ENCODE results near the gene ARPC5. TPM values are rescaled to one million over a fixed set of nuclear protein-coding genes. Genes with fewer than 3 reads are reported as not detected.
A peak's percentile ranks its signal among the peaks of the same experiment; 100 is the strongest.

The ARPC5 gene
- polyA plus RNA-seq, 1 experiment: 293 TPM

DNA sequence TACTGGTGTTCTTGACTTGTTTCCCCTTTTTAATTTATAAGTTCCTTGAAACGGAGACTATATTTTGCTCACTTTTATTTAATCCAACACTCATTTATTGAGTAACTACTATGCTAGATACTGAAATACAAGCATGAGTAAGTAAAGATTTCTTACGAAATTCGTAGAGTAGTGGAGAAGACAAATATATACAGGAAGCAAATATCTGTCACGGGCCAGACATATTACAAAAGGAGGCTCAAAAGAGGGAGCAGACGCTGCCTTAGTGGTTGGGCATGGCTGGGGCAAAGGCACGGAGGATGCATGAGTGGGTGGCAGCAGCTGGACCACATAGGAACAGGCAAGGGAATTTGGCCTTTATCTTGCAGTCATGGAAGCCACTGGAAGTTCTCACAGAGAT lies 52.1 kb downstream of the ARPC5 start:
- CTCF ChIA-PET: no interaction called here
- no peak for DNase-seq (ENCODE audit: low read depth, low spot score)

DNA sequence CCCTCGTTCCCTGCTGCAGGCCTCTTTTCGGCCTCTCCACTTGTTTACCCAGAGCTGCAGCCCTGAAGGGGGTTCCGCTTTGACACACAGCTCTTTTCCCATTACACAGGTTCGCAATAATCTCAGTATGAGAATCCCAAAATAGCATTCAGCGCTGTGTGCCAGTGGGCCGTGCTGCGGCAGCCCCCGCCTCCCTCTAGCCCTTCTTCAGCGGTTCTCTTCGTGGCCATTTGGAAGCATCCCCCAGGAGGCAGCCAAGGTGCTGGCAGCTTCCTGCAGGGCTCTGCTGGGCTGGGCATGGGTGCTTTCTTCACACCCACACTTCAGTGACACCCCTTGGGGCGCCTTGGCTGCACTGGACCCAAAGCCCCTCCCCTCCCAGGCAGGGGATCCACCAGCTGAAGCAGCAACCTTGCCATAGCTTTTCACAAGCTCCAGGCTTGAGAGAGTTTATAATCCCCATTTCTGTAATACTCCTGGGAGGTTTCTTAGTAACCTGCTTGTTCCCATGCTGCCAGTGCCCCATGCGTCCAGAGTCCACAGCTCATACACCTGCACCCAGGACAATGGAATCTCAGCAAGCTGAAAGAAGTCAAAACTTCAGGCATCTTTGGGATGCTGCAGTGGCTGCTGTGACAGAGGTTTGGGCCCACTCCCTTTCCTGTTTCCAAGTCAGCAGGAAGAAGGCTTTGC lies 53.4 kb downstream of the ARPC5 start:
- TF ChIP-seq, protein P1, sequence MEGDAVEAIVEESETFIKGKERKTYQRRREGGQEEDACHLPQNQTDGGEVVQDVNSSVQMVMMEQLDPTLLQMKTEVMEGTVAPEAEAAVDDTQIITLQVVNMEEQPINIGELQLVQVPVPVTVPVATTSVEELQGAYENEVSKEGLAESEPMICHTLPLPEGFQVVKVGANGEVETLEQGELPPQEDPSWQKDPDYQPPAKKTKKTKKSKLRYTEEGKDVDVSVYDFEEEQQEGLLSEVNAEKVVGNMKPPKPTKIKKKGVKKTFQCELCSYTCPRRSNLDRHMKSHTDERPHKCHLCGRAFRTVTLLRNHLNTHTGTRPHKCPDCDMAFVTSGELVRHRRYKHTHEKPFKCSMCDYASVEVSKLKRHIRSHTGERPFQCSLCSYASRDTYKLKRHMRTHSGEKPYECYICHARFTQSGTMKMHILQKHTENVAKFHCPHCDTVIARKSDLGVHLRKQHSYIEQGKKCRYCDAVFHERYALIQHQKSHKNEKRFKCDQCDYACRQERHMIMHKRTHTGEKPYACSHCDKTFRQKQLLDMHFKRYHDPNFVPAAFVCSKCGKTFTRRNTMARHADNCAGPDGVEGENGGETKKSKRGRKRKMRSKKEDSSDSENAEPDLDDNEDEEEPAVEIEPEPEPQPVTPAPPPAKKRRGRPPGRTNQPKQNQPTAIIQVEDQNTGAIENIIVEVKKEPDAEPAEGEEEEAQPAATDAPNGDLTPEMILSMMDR (IDR thresholded peaks at IDR 0.05; ENCODE audit: low read depth, low read length): no peak
- no peak for DNase-seq (ENCODE audit: low read depth, low spot score)
- no peaks in the 10 kb centered on the region for H3K27me3 ChIP-seq (ENCODE audit: control insufficient read depth, insufficient read depth, low read length)
- peaks cover 3% of the 10 kb centered on the region; the same call in 1 of the 2 replicates for H3K9me3 ChIP-seq (ENCODE audit: control insufficient read depth, insufficient read depth, low read length)
- H3K4me3 ChIP-seq (ENCODE audit: low read depth, low read length): no peak overlapping the region
- ChIA-PET CTCF (no interaction called here), POLR2A (no interaction called here)
- H3K27ac ChIP-seq (ENCODE audit: low read depth, low read length): no peak overlapping the region

More for the DNA sequence above, 52.1 kb downstream of the ARPC5 start:
- POLR2A ChIA-PET: no interaction called here
- TF ChIP-seq, protein P1 (IDR thresholded peaks at IDR 0.05; ENCODE audit: low read depth, low read length): no peak
- Histone ChIP-seq H3K27ac (ENCODE audit: low read depth, low read length) (no peak overlapping the region), H3K27me3 (ENCODE audit: control insufficient read depth, insufficient read depth, low read length) (no peaks in the 10 kb centered on the region), H3K4me3 (ENCODE audit: low read depth, low read length) (no peak overlapping the region), H3K9me3 (ENCODE audit: control insufficient read depth, insufficient read depth, low read length) (peaks cover 3% of the 10 kb centered on the region; the same call in 1 of the 2 replicates)

DNA sequence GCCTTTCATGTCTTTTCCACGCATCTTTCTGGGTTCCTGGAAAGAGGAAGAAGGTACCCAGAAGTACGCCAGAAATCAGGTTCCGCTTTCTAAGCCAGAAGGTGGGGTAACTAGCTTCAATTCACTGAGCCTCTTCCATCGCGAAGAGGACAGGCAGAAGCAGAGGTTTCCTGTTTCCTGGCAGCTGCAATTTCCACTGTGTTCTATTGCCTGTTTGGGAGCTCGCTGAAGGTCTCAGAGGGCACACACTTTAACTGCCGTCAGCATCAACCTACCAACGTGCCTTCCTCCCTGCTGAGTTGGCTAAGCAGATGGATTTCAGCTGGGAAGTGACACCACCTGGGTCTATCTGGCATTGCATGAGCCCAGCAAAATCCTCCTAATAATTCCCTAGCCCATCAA lies 55.3 kb downstream of the ARPC5 start:
- TF ChIP-seq, protein P1 (IDR thresholded peaks at IDR 0.05; ENCODE audit: low read depth, low read length): peak; percentile 20; the same call in 1 of the 2 replicates
- POLR2A ChIA-PET: no interaction called here
- CTCF ChIA-PET: interaction anchor here (0.7 to 1.2 kb wide), 5 partner anchors 11 to 618 kb away, joined by 3 to 4 read pairs (median 3); no protein-coding TSS in a partner anchor

DNA sequence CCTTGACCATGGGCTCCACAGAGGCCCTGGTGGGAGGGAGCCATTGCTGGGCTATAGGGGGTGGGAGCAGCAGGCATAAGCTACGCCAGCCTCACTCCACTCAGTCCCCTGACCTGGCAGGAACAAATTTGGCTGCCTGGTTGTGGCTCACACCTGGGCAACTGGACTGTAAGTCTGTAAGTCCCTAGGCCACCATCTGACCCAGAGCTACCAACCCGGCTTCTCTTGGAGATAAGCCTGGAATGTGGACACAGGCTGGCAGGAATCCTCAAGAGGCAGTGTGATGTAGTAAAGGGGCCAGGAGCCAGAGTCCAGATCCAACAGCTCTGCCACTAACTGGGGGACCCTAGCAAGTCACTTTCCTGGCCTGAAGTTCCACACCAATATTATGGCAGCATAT lies 56.7 kb downstream of the ARPC5 start:
- Histone ChIP-seq H3K27me3 (ENCODE audit: control insufficient read depth, insufficient read depth, low read length) (peaks cover 3% of the 10 kb centered on the region), H3K27ac (ENCODE audit: low read depth, low read length) (no peak overlapping the region), H3K4me3 (ENCODE audit: low read depth, low read length) (no peak overlapping the region), H3K9me3 (ENCODE audit: control insufficient read depth, insufficient read depth, low read length) (peaks cover 3% of the 10 kb centered on the region; the same call in 1 of the 2 replicates)
- no peak for DNase-seq (ENCODE audit: low read depth, low spot score)
- ChIA-PET POLR2A (no interaction called here), CTCF (no interaction called here)
- TF ChIP-seq, protein P1 (IDR thresholded peaks at IDR 0.05; ENCODE audit: low read depth, low read length): no peak

More for the DNA sequence above, 55.3 kb downstream of the ARPC5 start:
- Histone ChIP-seq H3K4me3 (ENCODE audit: low read depth, low read length) (no peak overlapping the region), H3K27ac (ENCODE audit: low read depth, low read length) (no peak overlapping the region), H3K9me3 (ENCODE audit: control insufficient read depth, insufficient read depth, low read length) (peaks cover 3% of the 10 kb centered on the region; the same call in 1 of the 2 replicates), H3K27me3 (ENCODE audit: control insufficient read depth, insufficient read depth, low read length) (peaks cover 3% of the 10 kb centered on the region)
- DNase-seq (ENCODE audit: low read depth, low spot score): no peak

DNA sequence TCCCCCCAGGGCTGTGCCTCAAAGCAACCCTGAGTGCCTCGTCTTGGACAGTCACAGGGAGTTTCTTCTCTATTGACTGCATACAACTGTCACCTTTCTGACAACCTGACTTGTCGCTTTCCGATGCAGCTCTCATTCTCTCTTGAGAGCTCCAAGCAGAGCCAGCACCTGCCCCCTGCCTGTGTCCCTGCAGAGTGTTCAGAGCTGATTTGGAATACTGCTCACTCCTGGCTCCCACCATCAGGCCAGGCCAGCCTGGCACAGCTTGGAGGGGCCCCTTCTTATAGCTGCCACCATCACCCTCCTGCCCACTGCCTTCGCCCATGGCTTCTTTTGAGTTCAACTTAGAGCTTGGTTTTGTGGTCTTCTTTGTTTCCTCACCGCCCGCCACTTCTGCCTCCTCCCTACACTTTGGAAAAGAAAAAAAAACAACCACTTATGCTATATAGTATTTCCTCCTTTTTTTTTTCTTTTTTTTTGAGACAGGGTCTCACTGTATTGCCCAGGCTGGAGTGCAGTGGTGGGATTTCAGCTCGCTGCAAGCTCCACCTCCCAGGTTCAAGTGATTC lies 57.6 kb downstream of the ARPC5 start:
- no peak overlapping the region for H3K27ac ChIP-seq (ENCODE audit: low read depth, low read length)
- H3K27me3 ChIP-seq (ENCODE audit: control insufficient read depth, insufficient read depth, low read length): peaks cover 3% of the 10 kb centered on the region
- POLR2A ChIA-PET: no interaction called here
- peaks cover 3% of the 10 kb centered on the region; the same call in 1 of the 2 replicates for H3K9me3 ChIP-seq (ENCODE audit: control insufficient read depth, insufficient read depth, low read length)
- no peak overlapping the region for H3K4me3 ChIP-seq (ENCODE audit: low read depth, low read length)
- TF ChIP-seq, protein P1 (IDR thresholded peaks at IDR 0.05; ENCODE audit: low read depth, low read length): no peak
- CTCF ChIA-PET: no interaction called here
- DNase-seq (ENCODE audit: low read depth, low spot score): no peak
